Peyer's patch (tissue), 4 donors: ENCODE data around the gene TECPR2.

Experiments
- POLR2A ChIP-seq, 2 donors: fragments of 450-650 bp; IDR thresholded peaks; one replicate each; pipeline ENCODE4 v1.5.1; 2017; ENCODE audit warnings: antibody characterized with exemption in 2 of 2, mild to moderate bottlenecking in 2 of 2, moderate library complexity in 2 of 2
- TF ChIP-seq, protein P1 (sequence below), 6 experiments: fragments of 450-650 bp in 4 of 6; fragments of 200-600 bp in 2 of 6; sonication (generic) in 1 of 6; IDR thresholded peaks; one replicate each; pipeline ENCODE4 v1.5.1; 2017 to 2019; ENCODE audit warnings: antibody characterized with exemption in 6 of 6, mild to moderate bottlenecking in 3 of 6, moderate library complexity in 1 of 6

- TF ChIP-seq, protein P1, sequence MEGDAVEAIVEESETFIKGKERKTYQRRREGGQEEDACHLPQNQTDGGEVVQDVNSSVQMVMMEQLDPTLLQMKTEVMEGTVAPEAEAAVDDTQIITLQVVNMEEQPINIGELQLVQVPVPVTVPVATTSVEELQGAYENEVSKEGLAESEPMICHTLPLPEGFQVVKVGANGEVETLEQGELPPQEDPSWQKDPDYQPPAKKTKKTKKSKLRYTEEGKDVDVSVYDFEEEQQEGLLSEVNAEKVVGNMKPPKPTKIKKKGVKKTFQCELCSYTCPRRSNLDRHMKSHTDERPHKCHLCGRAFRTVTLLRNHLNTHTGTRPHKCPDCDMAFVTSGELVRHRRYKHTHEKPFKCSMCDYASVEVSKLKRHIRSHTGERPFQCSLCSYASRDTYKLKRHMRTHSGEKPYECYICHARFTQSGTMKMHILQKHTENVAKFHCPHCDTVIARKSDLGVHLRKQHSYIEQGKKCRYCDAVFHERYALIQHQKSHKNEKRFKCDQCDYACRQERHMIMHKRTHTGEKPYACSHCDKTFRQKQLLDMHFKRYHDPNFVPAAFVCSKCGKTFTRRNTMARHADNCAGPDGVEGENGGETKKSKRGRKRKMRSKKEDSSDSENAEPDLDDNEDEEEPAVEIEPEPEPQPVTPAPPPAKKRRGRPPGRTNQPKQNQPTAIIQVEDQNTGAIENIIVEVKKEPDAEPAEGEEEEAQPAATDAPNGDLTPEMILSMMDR (IDR thresholded peaks at IDR 0.05) = no peak
- TF ChIP-seq POLR2A (IDR thresholded peaks at IDR 0.05) = no peak
Measured at GRCh38 chr14:102403028-102403427, 40.3 kb downstream of the TECPR2 start.
